Brain microvascular endothelial cell (primary cell): Measurements from ENCODE around the gene RDH12.

Experiments
- DNase-seq: peaks from one replicate; pipeline ENCODE4 v3.0.0-alpha.2; 2020
- H3K27ac ChIP-seq: fragments of 250-450 bp; sonication (Bioruptor Pico); 2 replicates; pipeline ENCODE4 v1.5.1; 2020; ENCODE audit warnings: mild to moderate bottlenecking, moderate library complexity
- H3K27me3 ChIP-seq: fragments of 250-450 bp; sonication (Bioruptor Pico); replicated peaks from 2 replicates; pipeline ENCODE4 v1.5.1; 2020; ENCODE audit warnings: mild to moderate bottlenecking
- H3K36me3 ChIP-seq: fragments of 250-450 bp; sonication (Bioruptor Pico); replicated peaks from 2 replicates; pipeline ENCODE4 v1.5.1; 2020; ENCODE audit warnings: mild to moderate bottlenecking
- H3K4me3 ChIP-seq: 2 replicates; pipeline ENCODE4 v1.5.1; 2011; ENCODE audit warnings: low read depth, mild to moderate bottlenecking, control low read depth, low read length, moderate library complexity
- CTCF ChIP-seq: IDR thresholded peaks from 2 replicates; pipeline ENCODE4 v1.5.1; 2011; ENCODE audit warnings: low read depth, mild to moderate bottlenecking, moderate library complexity, low read length, control low read depth, inconsistent platforms; ENCODE audit errors: missing control alignments
- in situ Hi-C: cut with HindIII; loops from 2 replicates; pipeline ENCODE4 v1.10.0; 2017; ENCODE audit warnings: low sequenced_read_pairs, low pct_ligation_motif_present

RDH12 gene

DNA sequence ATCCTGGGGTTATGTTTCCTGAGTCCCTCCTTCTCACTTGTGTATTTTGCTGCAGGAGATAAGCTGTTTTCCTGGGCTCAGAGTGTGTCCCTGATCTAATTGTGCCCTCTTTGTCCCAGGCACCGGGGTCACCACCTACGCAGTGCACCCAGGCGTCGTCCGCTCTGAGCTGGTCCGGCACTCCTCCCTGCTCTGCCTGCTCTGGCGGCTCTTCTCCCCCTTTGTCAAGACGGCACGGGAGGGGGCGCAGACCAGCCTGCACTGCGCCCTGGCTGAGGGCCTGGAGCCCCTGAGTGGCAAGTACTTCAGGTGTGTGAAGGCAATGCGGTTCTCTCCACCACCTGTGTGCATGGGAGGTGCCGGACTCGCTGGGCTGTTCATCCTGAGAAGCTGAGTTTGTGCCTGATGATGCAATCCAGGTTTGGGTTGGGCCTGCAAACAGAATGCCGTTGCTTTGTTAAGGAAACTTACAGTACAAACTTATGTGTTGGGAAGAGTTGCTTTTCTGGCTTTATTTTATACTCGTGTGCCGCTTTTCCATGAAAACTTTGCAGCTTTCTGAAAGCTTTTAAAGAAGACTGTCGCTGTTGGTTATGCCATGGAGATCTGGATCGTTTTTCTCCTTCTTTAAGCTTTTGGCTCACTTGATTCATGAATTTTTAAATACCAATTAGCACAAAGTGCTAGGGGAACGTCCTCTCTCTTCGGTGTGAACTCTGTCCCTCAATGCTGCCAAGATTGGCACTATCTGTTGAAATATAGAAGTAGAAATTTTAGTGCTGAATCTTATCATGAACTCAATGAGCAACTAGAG, 27.6 kb downstream of the RDH12 start:
- H3K27me3 ChIP-seq = peaks cover 5% of the 10 kb centered on the region
- TF ChIP-seq CTCF = no peak
- no peak overlapping the region for H3K4me3 ChIP-seq
- H3K27ac ChIP-seq = no peak overlapping the region
- no peak for DNase-seq
- no peaks in the 10 kb centered on the region for H3K36me3 ChIP-seq
- in situ Hi-C loops = no loop called here

DNA sequence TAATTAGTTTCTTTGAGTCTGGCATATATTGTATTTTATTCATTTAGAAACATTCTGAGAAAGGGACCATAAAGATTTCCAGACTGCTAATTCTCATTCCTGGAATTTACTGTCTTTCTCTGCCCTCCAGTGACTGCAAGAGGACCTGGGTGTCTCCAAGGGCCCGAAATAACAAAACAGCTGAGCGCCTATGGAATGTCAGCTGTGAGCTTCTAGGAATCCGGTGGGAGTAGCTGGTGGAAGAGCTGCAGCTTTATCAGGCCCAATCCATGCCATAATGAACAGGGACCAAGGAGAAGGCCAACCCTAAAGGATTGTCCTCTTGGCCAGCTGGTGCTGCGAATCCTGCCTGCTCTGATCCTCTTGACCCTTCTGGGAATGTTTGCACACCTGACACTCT, 31.9 kb downstream of the RDH12 start:
- DNase-seq = peak; percentile 13
- no peaks in the 10 kb centered on the region for H3K36me3 ChIP-seq
- in situ Hi-C loops = no loop called here
- no peak for TF ChIP-seq CTCF
- no peak overlapping the region for H3K27ac ChIP-seq
- peaks cover 2% of the 10 kb centered on the region for H3K27me3 ChIP-seq
- H3K4me3 ChIP-seq = no peak overlapping the region

DNA sequence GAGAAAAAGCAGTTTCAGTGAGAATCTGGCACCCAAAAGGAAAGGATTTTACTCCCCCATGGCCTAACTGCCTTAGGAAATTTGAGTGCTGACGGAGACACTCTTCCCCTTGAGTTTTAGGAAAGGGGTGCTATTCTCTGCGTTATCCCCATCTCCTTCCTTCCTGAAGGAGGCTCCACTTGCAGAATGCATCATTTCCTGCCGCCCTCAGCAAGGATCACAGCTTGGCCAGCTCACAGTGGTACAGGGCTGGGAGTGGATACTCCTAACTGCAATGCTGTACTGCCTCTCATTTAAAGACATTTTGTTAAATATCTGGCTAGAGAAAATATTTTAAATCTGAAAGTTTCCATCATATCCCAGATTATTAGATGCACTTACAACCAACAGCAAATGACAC, 33.0 kb downstream of the RDH12 start:
- Histone ChIP-seq H3K27me3 (no peaks in the 10 kb centered on the region), H3K4me3 (no peak overlapping the region), H3K27ac (no peak overlapping the region), H3K36me3 (no peaks in the 10 kb centered on the region)
- peak; percentile 40 for TF ChIP-seq CTCF
- no peak for DNase-seq
- in situ Hi-C loops = no loop called here

DNA sequence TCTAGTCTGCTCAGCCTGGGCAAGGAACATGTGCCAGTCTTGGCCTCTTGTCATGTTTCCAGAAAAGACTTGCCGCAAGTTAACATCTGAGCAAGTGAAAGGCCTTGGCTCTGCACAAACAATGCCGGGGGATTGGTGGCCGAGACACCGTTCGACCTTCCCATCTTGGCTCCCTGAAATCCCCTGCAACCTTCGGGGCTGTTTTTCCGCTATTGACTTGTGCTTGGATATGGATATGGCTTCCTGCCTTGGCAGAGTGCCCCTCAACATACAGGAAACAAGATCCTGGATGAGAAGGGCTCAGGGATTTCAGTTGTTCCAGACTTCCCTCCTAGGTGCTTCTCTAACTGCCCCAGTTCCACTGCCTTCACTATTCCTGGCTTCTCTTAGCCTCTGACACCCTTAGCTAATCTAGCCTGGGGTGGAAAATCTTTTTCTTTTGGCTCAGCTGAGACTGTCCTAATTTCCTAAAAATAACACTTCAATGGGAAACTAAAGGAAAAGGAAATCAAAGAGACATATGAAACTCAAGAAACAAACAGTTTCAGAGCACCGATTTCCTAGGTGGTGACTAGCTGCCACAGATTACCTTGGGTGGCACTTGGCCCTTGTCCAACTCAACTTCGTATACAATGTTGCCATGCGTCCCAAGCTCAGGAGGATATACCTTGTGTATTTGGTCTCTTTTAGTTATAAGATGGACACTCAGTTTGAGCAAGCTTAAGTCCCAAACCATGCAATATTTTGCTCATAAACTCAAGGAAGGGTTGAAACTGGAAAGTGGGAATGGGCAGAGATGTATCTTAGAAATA, 33.9 kb downstream of the RDH12 start:
- TF ChIP-seq CTCF = no peak
- Histone ChIP-seq H3K36me3 (no peaks in the 10 kb centered on the region), H3K4me3 (no peak overlapping the region), H3K27ac (no peak overlapping the region), H3K27me3 (no peaks in the 10 kb centered on the region)
- DNase-seq = no peak
- in situ Hi-C loops = no loop called here

DNA sequence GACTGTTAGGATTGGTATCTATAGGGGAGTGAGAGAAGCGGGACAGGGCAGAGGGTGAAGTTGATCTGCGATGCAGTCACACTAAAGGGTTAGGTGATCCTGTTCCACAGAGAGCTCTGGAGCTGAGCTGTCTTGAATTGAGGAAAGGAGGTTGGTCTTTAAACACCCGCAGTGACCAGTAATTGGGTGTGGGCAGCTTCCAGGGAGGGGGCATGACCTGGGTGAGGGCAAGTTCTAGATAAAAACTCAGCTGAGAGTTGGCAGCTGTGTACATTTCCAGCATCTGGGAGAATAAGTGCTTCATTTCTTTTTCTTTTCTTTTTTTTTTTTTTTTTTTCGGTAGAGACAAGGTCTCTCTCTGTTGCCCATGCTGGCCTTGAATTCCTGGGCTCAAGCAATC, 35.1 kb downstream of the RDH12 start:
- H3K27ac ChIP-seq = no peak overlapping the region
- H3K36me3 ChIP-seq = no peaks in the 10 kb centered on the region
- DNase-seq = no peak
- no peaks in the 10 kb centered on the region for H3K27me3 ChIP-seq
- no peak for TF ChIP-seq CTCF
- in situ Hi-C loops = no loop called here
- no peak overlapping the region for H3K4me3 ChIP-seq
